HuH-7.5 (cell line): ENCODE data around the gene SLC35B2.

Experiments used
- DNase-seq: peaks from one replicate; pipeline ENCODE4 v3.0.0; 2011; ENCODE audit warnings: low spot score

The SLC35B2 gene

GRCh38 chr6:44253307-44254101 lies 3.8 kb downstream of the SLC35B2 start:
- DNase-seq = no peak

GRCh38 chr6:44251576-44252524 lies 5.5 kb downstream of the SLC35B2 start:
- no peak for DNase-seq

GRCh38 chr6:44250718-44251123 lies 6.6 kb downstream of the SLC35B2 start:
- DNase-seq = no peak

GRCh38 chr6:44250067-44250717 lies 7.1 kb downstream of the SLC35B2 start:
- DNase-seq = no peak

GRCh38 chr6:44249082-44249748 lies 8.1 kb downstream of the SLC35B2 start:
- DNase-seq = no peak

GRCh38 chr6:44248579-44248978 lies 8.7 kb downstream of the SLC35B2 start:
- DNase-seq = no peak

- DNase-seq = no peak
Observed at GRCh38 chr6:44247338-44248302, 9.7 kb downstream of the SLC35B2 start.

GRCh38 chr6:44246663-44247337 lies 10.5 kb downstream of the SLC35B2 start, which contains the start of gene HSP90AB1:
TSS of gene HSP90AB1 (plus strand) at chr6:44247101. CDS start at chr6:44248630, 1,529 bp downstream.
- peak; percentile 90 for DNase-seq

GRCh38 chr6:44245912-44246662 lies 11.2 kb downstream of the SLC35B2 start:
- DNase-seq = peak; percentile 70

- no peak for DNase-seq
Observed at GRCh38 chr6:44245391-44245911, 11.9 kb downstream of the SLC35B2 start.

GRCh38 chr6:44243345-44243744 lies 14.0 kb downstream of the SLC35B2 start:
- DNase-seq = no peak

GRCh38 chr6:44238687-44239350 lies 18.5 kb downstream of the SLC35B2 start:
- no peak for DNase-seq

- DNase-seq = peak; percentile 63
Observed at GRCh38 chr6:44237813-44238433, 19.4 kb downstream of the SLC35B2 start.

GRCh38 chr6:44237021-44237812 lies 20.1 kb downstream of the SLC35B2 start:
- DNase-seq = peak; percentile 85

- no peak for DNase-seq
Observed at GRCh38 chr6:44235891-44236516, 21.3 kb downstream of the SLC35B2 start.

- DNase-seq = no peak
Observed at GRCh38 chr6:44235269-44235668, 22.1 kb downstream of the SLC35B2 start.
